ENCODE measurements around the gene SYNPO2. TPM values are rescaled to one million over a fixed set of nuclear protein-coding genes. Genes with fewer than 3 reads are reported as not detected.

Gene SYNPO2
- total RNA-seq, 1 donor from 2014 or later: 26.2 TPM

GRCh38 chr4:119104644-119105273 is 216.1 kb downstream of the SYNPO2 start:
- no peaks in the 10 kb centered on the region for H3K36me3 ChIP-seq
- no peaks in the 10 kb centered on the region for H3K27me3 ChIP-seq (ENCODE audit: low read depth)
- TF ChIP-seq CTCF (IDR thresholded peaks at IDR 0.05): no peak
- DNase-seq (no peak), ATAC-seq (no peak)
- H3K4me1 ChIP-seq: peaks cover 30% of the 10 kb centered on the region
- no peaks in the 10 kb centered on the region for H3K9me3 ChIP-seq
- no peak overlapping the region for H3K27ac ChIP-seq
- intact Hi-C loops (cut with DNase I): no loop called here
- H3K4me3 ChIP-seq: no peak overlapping the region

GRCh38 chr4:119105605-119106004 is 217.0 kb downstream of the SYNPO2 start:
- Histone ChIP-seq H3K9me3 (no peaks in the 10 kb centered on the region), H3K36me3 (no peaks in the 10 kb centered on the region), H3K4me3 (no peak overlapping the region), H3K27me3 (ENCODE audit: low read depth) (no peaks in the 10 kb centered on the region), H3K27ac (no peak overlapping the region), H3K4me1 (peaks cover 30% of the 10 kb centered on the region)
- DNase-seq: no peak
- intact Hi-C loops (cut with DNase I): no loop called here
- TF ChIP-seq CTCF (IDR thresholded peaks at IDR 0.05): no peak
- no peak for ATAC-seq

DNA sequence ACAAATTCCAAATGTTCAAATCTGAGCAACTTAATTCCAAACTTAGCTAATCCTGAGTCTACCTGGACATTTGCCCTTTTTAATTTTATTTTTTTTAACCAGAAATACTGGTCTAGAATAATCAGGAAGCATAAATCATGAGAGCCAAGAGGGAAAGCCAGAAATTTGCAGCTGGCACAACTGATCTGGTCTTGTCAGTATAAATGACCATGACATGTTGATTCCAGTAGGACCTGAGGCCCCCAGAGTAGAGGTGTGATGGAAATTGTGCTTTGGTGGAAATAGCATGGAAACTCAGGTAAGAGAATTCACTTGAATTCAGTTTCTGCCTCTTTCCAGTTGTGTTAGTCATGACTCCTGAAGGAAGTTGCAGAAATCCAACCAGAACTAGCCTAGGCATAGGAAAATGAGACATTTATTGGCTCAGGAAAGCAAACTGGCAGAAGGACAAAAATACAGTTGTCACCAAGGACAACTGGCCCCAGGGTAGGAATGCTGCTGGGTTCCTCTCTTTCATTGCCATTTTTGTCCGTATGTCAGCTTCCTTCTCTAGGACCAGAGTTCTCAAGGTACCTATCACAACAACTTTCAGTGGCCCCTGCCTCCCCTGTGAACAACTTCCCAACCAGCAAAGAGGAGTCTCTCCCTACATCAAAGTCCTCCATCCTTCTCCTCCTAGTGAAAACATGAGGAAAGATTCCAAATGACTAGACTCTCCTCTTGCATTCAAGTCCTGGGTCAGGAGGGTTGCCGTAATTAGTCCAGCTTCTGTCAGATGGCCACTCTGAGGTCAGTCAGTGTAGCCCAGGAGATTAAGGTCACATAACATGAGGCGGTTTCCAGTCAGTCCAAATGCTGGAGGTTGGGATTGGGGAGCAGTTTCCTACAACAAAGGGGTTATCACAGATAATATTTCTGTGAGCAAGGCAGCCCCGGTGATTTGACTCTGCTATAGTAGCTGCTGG is 217.7 kb downstream of the SYNPO2 start:
- H3K27me3 ChIP-seq (ENCODE audit: low read depth): no peaks in the 10 kb centered on the region
- no peaks in the 10 kb centered on the region for H3K9me3 ChIP-seq
- intact Hi-C loops (cut with DNase I): no loop called here
- H3K36me3 ChIP-seq: no peaks in the 10 kb centered on the region
- no peak for ATAC-seq
- no peak for TF ChIP-seq CTCF (IDR thresholded peaks at IDR 0.05)
- H3K4me3 ChIP-seq: no peak overlapping the region
- no peak overlapping the region for H3K27ac ChIP-seq
- no peak for DNase-seq
- H3K4me1 ChIP-seq: peaks cover 30% of the 10 kb centered on the region

- Histone ChIP-seq H3K9me3 (no peaks in the 10 kb centered on the region), H3K27me3 (ENCODE audit: low read depth) (no peaks in the 10 kb centered on the region), H3K36me3 (no peaks in the 10 kb centered on the region), H3K27ac (no peak overlapping the region), H3K4me3 (no peak overlapping the region), H3K4me1 (peaks cover 12% of the 10 kb centered on the region)
- DNase-seq (no peak), ATAC-seq (no peak)
- no peak for TF ChIP-seq CTCF (IDR thresholded peaks at IDR 0.05)
- intact Hi-C loops (cut with DNase I): no loop called here
Observed at GRCh38 chr4:119110121-119110520, 221.5 kb downstream of the SYNPO2 start.

Other genes with a start within 250 kb of the SYNPO2 start
- 48.7 TPM for gene METTL14, start 203.5 kb upstream of the SYNPO2 start, total RNA-seq
- gene SEC24D, start 52.7 kb upstream of the SYNPO2 start, total RNA-seq: 45.7 TPM
- gene MYOZ2, start 247.0 kb downstream of the SYNPO2 start, total RNA-seq: not detected

Measured in lower lobe of right lung (tissue), 2 donors.